Ectodermal cell (in vitro differentiated cells): ENCODE measurements around the gene C14orf119.

Source experiments
- H3K27ac ChIP-seq: 2 replicates; pipeline ENCODE4 v1.7.0; 2013; ENCODE audit warnings: mild to moderate bottlenecking, low read depth, low read length; ENCODE audit not compliant: insufficient read depth, poor library complexity, severe bottlenecking
- H3K27me3 ChIP-seq: 2 replicates; pipeline ENCODE4 v1.7.0; 2013; ENCODE audit warnings: mild to moderate bottlenecking, low read length; ENCODE audit not compliant: insufficient read depth, control insufficient read depth, poor library complexity, severe bottlenecking
- H3K36me3 ChIP-seq: one replicate; pipeline ENCODE4 v1.7.0; 2013; ENCODE audit warnings: low read length; ENCODE audit not compliant: control insufficient read depth, insufficient read depth
- H3K4me1 ChIP-seq: one replicate; pipeline ENCODE4 v1.7.0; 2013; ENCODE audit warnings: low read length; ENCODE audit not compliant: control insufficient read depth, insufficient read depth
- H3K4me3 ChIP-seq: 2 replicates; pipeline ENCODE4 v1.7.0; 2013; ENCODE audit warnings: low read depth, low read length, control low read depth; ENCODE audit not compliant: insufficient read depth
- H3K9me3 ChIP-seq: 2 replicates; pipeline ENCODE4 v1.7.0; 2013; ENCODE audit warnings: mild to moderate bottlenecking, low read length, moderate library complexity; ENCODE audit not compliant: control insufficient read depth
- WGBS, 2 experiments: methylation state at CpG; one replicate each; pipeline ENCODE4 v1.1.7; 2013; ENCODE audit warnings: missing lambda C conversion rate in 2 of 2; 5-methylcytosine and 5-hydroxymethylcytosine counted together

C14orf119 gene

DNA sequence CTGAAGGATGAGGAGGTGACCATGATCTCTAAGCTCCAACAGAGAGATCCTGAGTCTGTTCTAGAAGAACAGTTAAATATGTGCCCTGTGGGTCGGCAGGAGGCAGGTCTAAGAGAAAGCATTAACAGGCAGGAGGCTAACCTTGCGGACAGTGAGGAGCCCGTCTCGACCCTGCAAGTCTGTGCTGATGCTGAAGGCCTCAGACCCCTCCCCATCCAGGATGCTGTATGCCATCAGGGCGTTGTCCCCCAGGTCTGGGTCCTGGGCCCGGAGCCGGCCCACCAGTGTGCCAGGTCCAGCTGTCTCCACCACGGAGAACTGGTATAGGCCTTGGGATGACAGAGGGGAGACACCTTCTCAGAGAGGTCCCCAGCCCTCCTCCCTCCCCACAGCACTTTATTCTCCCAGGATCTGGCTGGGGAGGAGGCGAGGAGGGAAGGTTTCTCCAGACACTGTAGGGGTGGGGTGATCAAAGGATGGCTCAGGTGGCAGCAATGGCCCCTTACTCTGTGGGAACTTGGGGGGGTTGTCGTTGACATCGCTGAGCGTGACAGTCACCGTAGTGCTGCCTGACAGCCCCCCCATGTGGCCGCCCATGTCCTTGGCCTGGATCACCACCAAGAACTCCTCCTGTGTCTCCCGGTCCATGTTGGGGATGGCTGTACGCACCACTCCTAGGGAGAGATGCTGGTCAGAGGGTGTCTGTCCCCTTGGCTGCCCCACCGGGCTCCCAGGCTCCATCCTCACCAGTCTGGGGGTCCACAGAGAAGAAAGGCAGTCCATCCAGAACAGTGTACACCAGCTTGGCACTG, 41.1 kb upstream of the C14orf119 start:
- Histone ChIP-seq H3K27me3 (no peaks in the 10 kb centered on the region), H3K36me3 (peaks cover 26% of the 10 kb centered on the region), H3K27ac (no peak overlapping the region), H3K9me3 (no peaks in the 10 kb centered on the region), H3K4me1 (peaks cover 4% of the 10 kb centered on the region), H3K4me3 (no peak overlapping the region)
- WGBS, 2 experiments: 83 to 89% methylated on average over 17 of the region's 17 CpGs

DNA sequence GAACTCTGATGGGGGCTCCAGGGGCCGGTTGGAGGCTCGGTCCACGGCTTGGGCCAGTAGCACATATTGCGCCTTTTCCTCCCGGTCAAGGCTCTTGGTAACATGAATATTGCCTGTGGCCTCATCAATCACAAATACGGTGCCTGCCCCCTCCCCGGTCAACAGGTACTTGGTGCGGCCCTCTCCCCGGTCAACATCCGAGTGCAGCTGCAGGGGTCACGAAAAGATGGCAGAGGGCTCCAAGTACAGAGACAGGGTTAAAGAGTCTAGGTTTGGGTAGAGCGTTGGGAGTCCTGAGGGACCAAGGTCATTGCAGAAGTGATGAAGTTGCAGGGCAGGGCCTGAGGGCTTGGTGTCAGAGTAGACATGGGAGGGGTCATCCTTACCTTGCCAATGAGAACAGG, 40.2 kb upstream of the C14orf119 start:
- Histone ChIP-seq H3K27ac (no peak overlapping the region), H3K36me3 (peaks cover 20% of the 10 kb centered on the region), H3K27me3 (no peaks in the 10 kb centered on the region), H3K4me1 (peaks cover 4% of the 10 kb centered on the region), H3K9me3 (no peaks in the 10 kb centered on the region), H3K4me3 (no peak overlapping the region)
- 96% methylated on average over 12 of the region's 12 CpGs for WGBS, 2 experiments

DNA sequence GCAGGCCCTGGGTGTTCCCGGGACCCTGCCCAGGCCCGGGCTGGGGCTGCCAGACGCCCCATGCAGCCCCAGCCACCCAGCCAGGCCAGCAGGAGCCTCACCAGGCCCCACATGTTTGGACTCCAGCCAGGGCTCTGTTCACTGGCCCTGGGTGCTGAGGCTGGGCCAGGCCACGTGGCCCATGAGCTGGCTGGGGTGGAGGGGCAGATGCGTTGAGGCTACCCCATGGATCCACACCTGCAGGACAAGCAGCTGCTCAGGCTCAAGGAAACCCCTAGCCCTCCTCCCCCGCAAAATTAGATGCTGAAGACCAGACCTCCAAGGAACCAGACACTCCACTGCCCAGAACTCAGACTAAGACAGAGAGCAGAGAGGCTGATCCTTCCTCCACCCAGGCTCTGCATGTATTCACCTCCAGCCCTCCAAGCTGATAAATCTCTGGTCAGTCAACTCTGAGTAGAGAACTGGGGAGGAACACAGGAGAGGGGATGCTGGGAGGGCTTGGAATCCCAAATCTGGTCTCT, 39.6 kb upstream of the C14orf119 start:
- H3K4me3 ChIP-seq: no peak overlapping the region
- 91 to 93% methylated on average over 6 of the region's 6 CpGs for WGBS, 2 experiments
- H3K27ac ChIP-seq: no peak overlapping the region
- no peaks in the 10 kb centered on the region for H3K9me3 ChIP-seq
- peaks cover 20% of the 10 kb centered on the region for H3K36me3 ChIP-seq
- peaks cover 4% of the 10 kb centered on the region for H3K4me1 ChIP-seq
- no peaks in the 10 kb centered on the region for H3K27me3 ChIP-seq

DNA sequence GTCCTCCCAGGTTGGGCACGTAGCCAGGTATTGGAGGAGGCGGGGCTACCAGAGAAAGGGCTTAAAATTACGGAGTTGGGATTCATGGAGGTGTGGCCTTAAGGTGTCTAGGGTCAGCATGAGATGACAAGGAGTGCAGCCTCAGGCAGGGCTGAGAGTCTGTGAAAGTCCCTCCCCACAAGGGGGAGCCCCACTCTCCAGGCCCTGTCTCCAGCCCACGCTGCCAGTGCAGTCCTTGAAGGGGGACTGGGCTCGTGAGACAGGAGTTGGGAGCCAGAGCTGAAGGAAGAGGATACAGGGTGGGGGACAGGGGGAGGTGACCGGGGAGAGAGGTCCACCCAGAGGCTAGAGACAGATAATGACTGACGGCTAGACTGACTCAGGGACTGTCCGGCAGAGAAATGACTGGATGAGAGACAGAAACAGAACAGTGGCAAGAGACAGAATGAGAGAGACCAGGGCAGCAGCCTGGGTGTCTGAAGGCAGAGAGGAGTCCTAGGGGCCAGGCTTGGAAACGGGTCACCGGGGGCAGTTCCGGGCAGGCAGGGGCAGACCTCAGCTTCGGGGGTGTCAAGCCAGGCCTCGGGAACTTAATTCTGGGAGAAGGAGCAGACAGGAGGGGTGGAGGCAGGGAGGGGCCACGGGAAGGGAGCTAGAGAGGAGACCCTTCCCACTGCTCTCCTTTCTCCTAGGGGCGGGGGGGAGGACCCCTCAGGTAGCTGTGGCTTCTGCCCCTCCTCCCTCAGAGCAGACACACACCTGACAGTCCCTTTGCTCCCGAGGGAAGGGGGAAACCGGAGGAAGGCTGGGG, 39.0 kb upstream of the C14orf119 start:
- Histone ChIP-seq H3K27ac (no peak overlapping the region), H3K27me3 (no peaks in the 10 kb centered on the region), H3K36me3 (peaks cover 24% of the 10 kb centered on the region), H3K9me3 (no peaks in the 10 kb centered on the region), H3K4me1 (peaks cover 4% of the 10 kb centered on the region), H3K4me3 (peak overlapping the region; percentile 68)
- 6 to 8% methylated on average over 17 of the region's 17 CpGs for WGBS, 2 experiments

DNA sequence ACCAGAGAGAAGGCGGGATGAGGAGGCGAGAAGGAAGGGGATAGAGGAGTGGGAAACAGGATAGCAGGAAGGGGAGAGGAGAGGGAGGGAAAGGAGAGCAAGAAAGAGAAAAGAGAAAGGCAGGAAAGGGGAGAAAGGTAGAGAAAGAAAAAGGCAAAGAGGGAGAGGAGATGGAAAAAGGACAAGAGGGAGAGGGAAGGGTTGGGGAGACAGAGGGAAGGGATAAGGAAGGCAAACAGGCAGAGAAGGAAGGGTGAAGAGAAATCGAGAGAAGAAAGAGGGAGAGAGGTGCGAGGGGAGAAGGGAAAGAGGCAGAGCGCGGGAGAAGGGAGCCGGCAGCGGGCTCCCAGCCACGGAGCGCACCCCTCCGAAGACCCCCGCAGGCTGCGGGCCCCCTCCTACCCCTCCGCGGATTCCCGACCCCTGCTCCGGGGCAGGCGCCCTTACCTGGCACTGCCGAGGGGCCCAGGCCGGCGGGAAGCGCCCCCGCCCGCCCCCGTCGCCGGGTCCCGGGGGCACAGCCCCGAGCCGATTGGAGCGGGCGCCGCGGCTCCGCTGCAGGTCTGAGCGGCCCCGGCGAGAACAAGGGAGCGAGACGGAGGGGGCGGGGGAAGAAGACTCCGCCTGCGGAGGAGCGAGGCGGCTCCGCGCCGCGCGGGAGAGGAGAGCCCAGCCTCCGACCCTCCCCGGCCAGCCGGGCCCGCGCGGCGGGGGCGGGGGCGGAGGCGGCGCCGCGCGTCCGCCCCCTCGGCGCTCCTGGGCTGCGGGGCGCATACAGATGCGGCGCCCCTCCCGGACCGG, 38.1 kb upstream of the C14orf119 start, which contains the start of gene CDH24:
Gene CDH24 (minus strand): TSS at position 565 of the 801 bp plus-strand sequence. CDS start 1,787 bp downstream, outside the sequence.
- peak within 1 kb of the TSS; percentile 93 for H3K27ac ChIP-seq
- no peaks in the 10 kb centered on the region for H3K9me3 ChIP-seq
- peak within 1 kb of the TSS; percentile 68 for H3K4me3 ChIP-seq
- H3K27me3 ChIP-seq: no peaks in the 10 kb centered on the region
- WGBS, 2 experiments: 0 to 1% methylated on average over 73 of the region's 73 CpGs
- H3K4me1 ChIP-seq: peaks cover 4% of the 10 kb centered on the region
- H3K36me3 ChIP-seq: peaks cover 22% of the 10 kb centered on the region

DNA sequence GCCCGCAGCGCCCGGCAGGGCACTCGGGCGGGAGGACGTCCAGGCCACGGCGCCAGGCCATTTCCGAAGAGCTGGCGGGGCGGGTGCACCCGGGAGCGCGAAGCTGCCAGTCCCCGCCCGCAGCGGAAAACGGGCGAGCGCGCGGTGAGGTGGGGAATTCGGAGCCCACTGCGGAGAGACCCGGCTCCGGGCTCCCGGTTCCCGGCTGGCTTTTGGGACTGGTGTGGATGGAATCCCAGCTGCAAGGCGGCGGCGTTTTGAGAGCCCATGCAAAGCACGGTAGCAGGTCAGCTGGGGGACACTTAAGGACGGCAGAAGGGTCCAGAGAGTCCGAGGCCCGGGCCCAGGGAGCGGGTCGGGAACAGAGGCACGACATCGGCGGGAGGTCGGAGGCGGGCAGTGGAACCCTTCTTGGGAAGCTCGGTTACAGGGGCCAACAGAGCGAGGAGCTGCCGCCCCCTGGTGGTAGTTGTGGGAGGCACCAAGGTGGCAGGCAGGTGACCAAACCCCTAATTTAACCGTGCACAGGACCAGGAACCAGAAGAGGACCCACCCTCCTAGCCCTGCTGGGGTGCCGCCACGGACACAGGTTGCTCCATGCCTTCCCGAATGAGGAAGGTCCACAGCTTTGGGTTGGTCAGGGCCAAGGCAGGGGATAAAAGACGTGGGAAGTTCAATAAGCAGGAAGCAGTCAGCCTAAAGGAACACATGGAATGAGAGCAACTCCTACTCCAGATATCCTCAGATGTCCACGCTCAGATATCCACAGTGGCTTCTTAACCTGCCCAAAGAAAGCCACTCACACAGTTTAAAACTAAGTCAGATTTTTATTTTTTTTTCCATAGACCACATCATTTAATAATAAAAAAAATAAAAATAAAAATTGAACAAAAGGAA, 37.3 kb upstream of the C14orf119 start:
- H3K4me3 ChIP-seq: peak overlapping the region; percentile 68
- H3K9me3 ChIP-seq: no peaks in the 10 kb centered on the region
- H3K4me1 ChIP-seq: peaks cover 4% of the 10 kb centered on the region
- WGBS, 2 experiments: 2 to 3% methylated on average over 51 of the region's 51 CpGs
- peak overlapping the region; percentile 93 for H3K27ac ChIP-seq
- H3K27me3 ChIP-seq: no peaks in the 10 kb centered on the region
- peaks cover 28% of the 10 kb centered on the region for H3K36me3 ChIP-seq

DNA sequence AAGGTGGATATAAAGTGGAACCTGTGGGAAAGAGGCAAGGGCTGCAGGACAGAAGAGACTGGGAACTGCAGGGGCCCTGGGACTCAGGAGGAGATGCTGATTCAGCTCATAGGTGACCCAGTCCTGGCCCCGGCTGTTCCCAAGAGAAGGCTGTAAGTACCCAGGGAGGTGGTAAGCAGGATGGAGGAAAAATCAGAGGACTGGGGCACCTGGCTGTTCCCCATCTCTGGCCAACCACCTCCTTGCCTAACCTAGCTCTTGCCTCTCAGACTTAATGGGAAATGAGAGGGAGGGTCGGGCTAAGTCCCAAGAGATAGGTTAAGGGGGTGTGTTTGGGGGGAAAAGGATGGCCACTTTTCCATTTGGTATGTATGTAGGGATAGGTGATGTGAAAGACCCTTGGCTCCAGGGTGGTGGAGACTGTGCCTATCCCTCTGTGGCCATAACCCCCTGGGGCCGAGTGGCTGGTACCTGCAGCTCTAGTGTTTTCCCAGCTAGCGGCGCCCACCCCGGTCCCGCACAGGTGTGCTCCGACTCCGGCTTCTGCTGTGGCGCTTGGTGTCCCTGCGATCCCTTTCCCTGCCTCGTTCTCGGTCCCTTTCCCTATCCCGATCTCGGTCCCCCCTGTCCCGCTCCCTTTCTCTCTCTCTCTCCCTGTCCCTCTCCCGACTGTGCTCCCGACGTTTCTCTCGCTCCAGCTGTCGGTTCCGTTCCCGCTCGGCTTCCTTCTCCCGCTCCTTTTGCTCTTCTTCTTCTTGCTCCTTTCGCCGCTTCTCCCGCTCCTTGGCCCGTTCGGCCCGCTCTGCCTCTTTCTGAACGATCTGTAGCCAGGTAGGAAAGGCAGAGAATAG, 36.4 kb upstream of the C14orf119 start:
- Histone ChIP-seq H3K36me3 (peaks cover 36% of the 10 kb centered on the region), H3K27ac (no peak overlapping the region)
- 93% methylated on average over 32 of the region's 32 CpGs for WGBS, 2 experiments

DNA sequence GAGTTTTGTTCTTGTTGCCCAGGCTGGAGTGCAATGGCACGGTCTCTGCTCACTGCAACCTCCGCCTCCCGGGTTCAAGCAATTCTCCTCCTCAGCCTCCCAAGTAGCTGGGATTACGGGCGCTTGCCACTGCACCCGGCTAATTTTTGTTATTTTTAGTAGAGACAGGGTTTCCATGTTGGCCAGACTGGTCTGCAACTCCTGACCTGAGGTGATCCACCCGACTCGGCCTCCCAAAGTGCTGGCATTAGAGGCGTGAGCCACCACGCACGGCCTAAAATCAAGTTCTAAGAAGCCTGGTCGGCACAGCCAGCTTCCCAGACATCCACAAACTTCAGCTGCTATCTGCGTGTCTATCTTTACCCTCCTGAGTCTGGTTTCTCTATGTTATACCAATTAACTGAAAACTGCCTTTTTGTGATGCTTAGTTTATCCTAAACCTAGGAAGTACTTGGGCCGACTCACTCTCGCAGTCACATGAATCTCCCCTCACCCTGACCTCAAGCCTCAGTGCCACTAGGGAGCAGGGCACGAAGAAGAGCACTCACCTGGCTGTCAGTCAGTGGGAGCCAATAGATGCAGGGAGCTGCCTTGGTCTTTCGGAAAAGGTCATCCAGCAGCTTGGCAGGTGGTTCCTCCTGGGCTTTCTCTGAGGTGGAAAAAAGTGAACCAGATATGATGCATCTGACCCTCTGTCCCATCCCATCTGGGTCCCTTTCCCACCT, 34.6 kb upstream of the C14orf119 start:
- H3K27ac ChIP-seq: no peak overlapping the region
- H3K36me3 ChIP-seq: peaks cover 54% of the 10 kb centered on the region
- H3K4me3 ChIP-seq: no peak overlapping the region
- H3K9me3 ChIP-seq: no peaks in the 10 kb centered on the region
- peaks cover under 1% of the 10 kb centered on the region for H3K4me1 ChIP-seq
- no peaks in the 10 kb centered on the region for H3K27me3 ChIP-seq
- 94 to 96% methylated on average over 17 of the region's 17 CpGs for WGBS, 2 experiments

More for the DNA sequence above, 36.4 kb upstream of the C14orf119 start:
- H3K9me3 ChIP-seq: no peaks in the 10 kb centered on the region
- H3K4me3 ChIP-seq: no peak overlapping the region
- no peaks in the 10 kb centered on the region for H3K27me3 ChIP-seq
- peaks cover 4% of the 10 kb centered on the region for H3K4me1 ChIP-seq
